SU-DHL-6 (cell line): ENCODE measurements around the gene ACBD6.
A peak's percentile ranks its signal among the peaks of the same experiment; 100 is the strongest.

Experiments used
- H2AFZ ChIP-seq: fragments of 200-600 bp; sonication (generic); 2 replicates; pipeline ENCODE4 v1.6.1; 2014; ENCODE audit warnings: low read depth, mild to moderate bottlenecking, moderate library complexity, mixed read lengths, antibody characterized with exemption, low read length; ENCODE audit not compliant: severe bottlenecking
- H3F3A ChIP-seq: fragments of 200-600 bp; shearing (Covaris generic); 2 replicates; pipeline ENCODE4 v1.6.0; 2016; ENCODE audit warnings: antibody characterized with exemption, mild to moderate bottlenecking; ENCODE audit not compliant: insufficient read depth
- H3K27ac ChIP-seq: fragments of 200-600 bp; sonication (generic); 2 replicates; pipeline ENCODE4 v1.5.1; 2016; ENCODE audit warnings: low read depth, mild to moderate bottlenecking, low read length, moderate library complexity, mixed read lengths
- H3K27me3 ChIP-seq: fragments of 200-600 bp; sonication (generic), shearing (Covaris generic); 2 replicates; pipeline ENCODE4 v1.6.0; 2014; ENCODE audit warnings: mild to moderate bottlenecking, low read length
- H3K36me3 ChIP-seq: fragments of 200-600 bp; sonication (generic); 2 replicates; pipeline ENCODE4 v1.6.1; 2014; ENCODE audit warnings: mild to moderate bottlenecking, low read length, mixed read lengths
- H3K4me2 ChIP-seq: fragments of 300-600, 200-600 bp; shearing (Covaris generic), sonication (generic); 2 replicates; pipeline ENCODE4 v1.6.0; 2014; ENCODE audit warnings: low read length, low read depth, mild to moderate bottlenecking; ENCODE audit not compliant: poor library complexity, severe bottlenecking
- H3K4me3 ChIP-seq: fragments of 200-600 bp; sonication (generic); 2 replicates; pipeline ENCODE4 v1.5.1; 2014; ENCODE audit warnings: antibody characterized with exemption, low read length, mild to moderate bottlenecking, mixed read lengths; ENCODE audit not compliant: insufficient read depth, poor library complexity, severe bottlenecking
- H3K79me2 ChIP-seq: fragments of 200-600 bp; sonication (generic); 2 replicates; pipeline ENCODE4 v1.6.1; 2014; ENCODE audit warnings: mild to moderate bottlenecking, low read length, moderate library complexity; ENCODE audit not compliant: insufficient read depth
- H3K9ac ChIP-seq: fragments of 200-600 bp; sonication (generic); 2 replicates; pipeline ENCODE4 v1.7.0; 2014; ENCODE audit warnings: mild to moderate bottlenecking, low read length
- H3K9me2 ChIP-seq: fragments of 200-600 bp; sonication (generic); replicated peaks from 2 replicates; pipeline ENCODE4 v1.6.1; 2014; ENCODE audit warnings: low read length; ENCODE audit not compliant: insufficient read depth
- H3K9me3 ChIP-seq: fragments of 200-600 bp; sonication (generic); 2 replicates; pipeline ENCODE4 v1.6.1; 2014; ENCODE audit warnings: low read length, mixed read lengths; ENCODE audit not compliant: insufficient read depth
- H4K20me1 ChIP-seq: fragments of 200-600 bp; sonication (generic); 2 replicates; pipeline ENCODE4 v1.6.1; 2014; ENCODE audit warnings: low read depth, mild to moderate bottlenecking, antibody characterized with exemption, low read length, moderate library complexity, mixed read lengths
- CTCF ChIP-seq: fragments of 200-600 bp; sonication (generic); IDR thresholded peaks from one replicate; pipeline ENCODE4 v1.5.1; 2017; ENCODE audit warnings: antibody characterized with exemption, mild to moderate bottlenecking, low read length, moderate library complexity; ENCODE audit not compliant: insufficient read depth, poor library complexity, severe bottlenecking
- EZH2phosphoT487 ChIP-seq: fragments of 200-600 bp; sonication (generic), shearing (Covaris generic); conservative IDR thresholded peaks from 2 replicates; pipeline ENCODE4 v1.6.1; 2018; ENCODE audit warnings: mild to moderate bottlenecking, antibody characterized with exemption, low read length, moderate library complexity, mixed read lengths

Gene ACBD6

DNA sequence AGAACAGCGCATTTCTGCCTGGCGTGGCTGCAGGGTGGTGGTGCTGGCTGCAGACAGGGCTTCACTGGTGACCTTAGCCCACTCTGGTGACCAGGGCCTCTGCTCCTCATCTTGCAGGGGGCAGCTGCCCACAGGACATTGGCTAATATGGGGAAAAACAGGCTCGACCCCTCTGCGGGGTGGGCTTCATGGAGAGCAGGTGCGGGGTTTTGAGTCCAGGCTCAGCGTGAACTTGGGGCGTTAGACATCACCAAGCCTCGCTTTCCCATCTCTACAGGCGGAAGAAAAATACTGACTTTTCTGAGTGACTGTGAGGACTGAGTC, 247.9 kb downstream of the ACBD6 start:
- H3K27me3 ChIP-seq = no peaks in the 10 kb centered on the region
- no peak overlapping the region for H3K4me3 ChIP-seq
- no peak overlapping the region for H3K9ac ChIP-seq
- no peak overlapping the region for H2AFZ ChIP-seq
- no peak overlapping the region for H3K4me2 ChIP-seq
- TF ChIP-seq EZH2phosphoT487 (no peak), CTCF (no peak)
- H3F3A ChIP-seq = no peaks in the 10 kb centered on the region
- H3K9me2 ChIP-seq = no peaks in the 10 kb centered on the region
- no peaks in the 10 kb centered on the region for H3K36me3 ChIP-seq
- H3K79me2 ChIP-seq = no peaks in the 10 kb centered on the region
- no peaks in the 10 kb centered on the region for H3K9me3 ChIP-seq
- no peaks in the 10 kb centered on the region for H4K20me1 ChIP-seq
- H3K27ac ChIP-seq = no peak overlapping the region

GRCh38 chr1:180253585-180254495, 248.5 kb downstream of the ACBD6 start:
- Histone ChIP-seq H3F3A (no peaks in the 10 kb centered on the region), H3K4me2 (no peak overlapping the region), H3K36me3 (no peaks in the 10 kb centered on the region), H3K79me2 (no peaks in the 10 kb centered on the region), H3K9me3 (no peaks in the 10 kb centered on the region), H3K4me3 (no peak overlapping the region), H3K27ac (no peak overlapping the region), H4K20me1 (no peaks in the 10 kb centered on the region), H3K27me3 (no peaks in the 10 kb centered on the region), H2AFZ (no peak overlapping the region), H3K9ac (no peak overlapping the region), H3K9me2 (no peaks in the 10 kb centered on the region)
- TF ChIP-seq EZH2phosphoT487 = no peak
- no peak for TF ChIP-seq CTCF

GRCh38 chr1:180252638-180253536, 249.5 kb downstream of the ACBD6 start:
- H3K27ac ChIP-seq = no peak overlapping the region
- H3K36me3 ChIP-seq = no peaks in the 10 kb centered on the region
- H3K9me3 ChIP-seq = no peaks in the 10 kb centered on the region
- H4K20me1 ChIP-seq = no peaks in the 10 kb centered on the region
- no peak overlapping the region for H3K9ac ChIP-seq
- H3K79me2 ChIP-seq = no peaks in the 10 kb centered on the region
- H3K4me2 ChIP-seq = no peak overlapping the region
- no peaks in the 10 kb centered on the region for H3F3A ChIP-seq
- no peak overlapping the region for H2AFZ ChIP-seq
- H3K27me3 ChIP-seq = no peaks in the 10 kb centered on the region
- no peaks in the 10 kb centered on the region for H3K9me2 ChIP-seq
- H3K4me3 ChIP-seq = no peak overlapping the region
- no peak for TF ChIP-seq EZH2phosphoT487
- peak; percentile 85 for TF ChIP-seq CTCF
